Spleen (tissue), 11 donors: ENCODE data around the gene PANK1. TPM values are rescaled to one million over a fixed set of nuclear protein-coding genes. Genes with fewer than 3 reads are reported as not detected.

Experiments used
- DNase-seq: peaks from one replicate; pipeline ENCODE4 v3.0.0-alpha.2; 2020
- H3K27ac ChIP-seq, 8 donors: fragments of 200-600 bp; sonication (generic) in 7 of 8; 1 replicate in 4 of 8; 2 replicates in 4 of 8; pipeline versions ENCODE4 v1.5.0 to v1.8.0; 2016 to 2021; ENCODE audit warnings: inconsistent platforms in 4 of 8, mild to moderate bottlenecking in 4 of 8, moderate library complexity in 1 of 8
- H3K27me3 ChIP-seq, 7 donors: fragments of 200-600 bp; sonication (generic) in 6 of 7; replicated peaks in 1 of 7; 1 replicate in 4 of 7; 2 replicates in 3 of 7; pipeline versions ENCODE4 v1.5.0 to v1.8.0; 2016 to 2021; ENCODE audit warnings: inconsistent platforms in 3 of 7, mild to moderate bottlenecking in 1 of 7
- H3K36me3 ChIP-seq, 6 donors: fragments of 200-600 bp; sonication (generic) in 5 of 6; 1 replicate in 4 of 6; 2 replicates in 2 of 6; pipeline versions ENCODE4 v1.5.0 to v1.8.0; 2016 to 2021; ENCODE audit warnings: inconsistent platforms in 2 of 6
- H3K4me1 ChIP-seq, 6 donors: fragments of 200-600 bp; sonication (generic) in 5 of 6; 1 replicate in 3 of 6; 2 replicates in 3 of 6; pipeline versions ENCODE4 v1.5.0 to v1.8.0; 2016 to 2021; ENCODE audit warnings: inconsistent platforms in 3 of 6
- H3K4me3 ChIP-seq, 8 donors: fragments of 200-600 bp; sonication (generic) in 7 of 8; 1 replicate in 4 of 8; 2 replicates in 4 of 8; pipeline versions ENCODE4 v1.5.0 to v1.8.0; 2016 to 2021; ENCODE audit warnings: inconsistent platforms in 4 of 8, mild to moderate bottlenecking in 4 of 8, moderate library complexity in 2 of 8
- H3K9me3 ChIP-seq, 8 donors: fragments of 200-600 bp; sonication (generic) in 7 of 8; 1 replicate in 4 of 8; 2 replicates in 4 of 8; pipeline versions ENCODE4 v1.5.0 to v1.8.0; 2016 to 2021; ENCODE audit warnings: inconsistent platforms in 4 of 8
- CTCF ChIP-seq, 11 experiments: fragments of 200-600 bp in 7 of 11; fragments of 450-650 bp in 4 of 11; sonication (generic) in 4 of 11; IDR thresholded peaks in 8 of 11; conservative IDR thresholded peaks in 3 of 11; 1 replicate in 7 of 11; 2 replicates in 4 of 11; pipeline versions ENCODE4 v1.4.0 to v1.8.0; 2016 to 2021; ENCODE audit warnings: antibody characterized with exemption in 11 of 11, inconsistent platforms in 4 of 11, mild to moderate bottlenecking in 1 of 11
- POLR2A ChIP-seq, 3 donors: fragments of 450-650 bp; IDR thresholded peaks; one replicate each; pipeline ENCODE4 v1.5.1; 2017; ENCODE audit warnings: antibody characterized with exemption in 3 of 3, mild to moderate bottlenecking in 1 of 3
- POLR2AphosphoS5 ChIP-seq, 3 donors: sonication (generic); formaldehyde crosslinking; IDR thresholded peaks; one replicate each; pipeline ENCODE4 v1.5.1; 2017; ENCODE audit warnings: antibody characterized with exemption in 3 of 3
- WGBS, 5 donors: extraction: QIAGEN DNeasy Blood & Tissue Kit in 3 of 5; methylation state at CpG; one replicate each; pipeline versions ENCODE4 v1.1.5 to v1.1.7; 2013 to 2018; 5-methylcytosine and 5-hydroxymethylcytosine counted together
- intact Hi-C: fragments of 100-400 bp; cut with DNase I; formaldehyde crosslinking; loops from one replicate; pipeline ENCODE4 v1.15.0; 2023; ENCODE audit warnings: low total_unique reads
- polyA plus RNA-seq, 3 donors: library from polyadenylated mRNA; stranded (reverse); fragments of 200-250 nt; gene quantifications; one replicate each; pipeline ENCODE4 v1.2.1, GENCODE V29; 2013
- total RNA-seq, 7 donors: library from RNA; depleted of rRNA in 3 of 7; stranded (reverse); fragments of >200 nt in 3 of 7; fragmentation: NEBNext Ultra II Directional in 4 of 7; extraction: Animal tissue kit (Norgen Biotek cat#: 25700) in 4 of 7; gene quantifications; one replicate each; pipeline versions ENCODE4 v1.1.0 to v1.2.1, GENCODE V29; 2016 to 2021
- donor health status: healthy with polysubstance abuse.
- donor health status: DM: no; HTN: no; CAD: no; lungs with moderate emphysema.
- donor health status: DM: no; HTN: no; CAD: no.
- donor health status: Bipolar disorder and iron deficiency.
- donor health status: healthy.
- donor health status: DM: no; HTN: no; CAD: no.
- donor health status: DM: yes; HTN: yes; CAD: no.

The PANK1 gene
- total and polyA plus RNA-seq, 10 donors = 0.37 to 6.2 (median 1.6) TPM

- WGBS, 5 donors = 90 to 100% (median 92%) methylated on average over 1 of the region's 1 CpG
- no peak for DNase-seq
- Histone ChIP-seq H3K27me3 (no peaks in the 10 kb centered on the region), H3K36me3 (no peaks in the 10 kb centered on the region), H3K27ac (no peak overlapping the region), H3K9me3 (no peaks in the 10 kb centered on the region), H3K4me1 (peaks cover 0 to 10% (median 3%) of the 10 kb centered on the region in 6 donors), H3K4me3 (no peak overlapping the region)
- TF ChIP-seq POLR2A (IDR thresholded peaks at IDR 0.05) (no peak), POLR2AphosphoS5 (IDR thresholded peaks at IDR 0.05) (no peak), CTCF (IDR thresholded peaks at IDR 0.05 in 8 of 11, conservative IDR thresholded peaks at IDR 0.05 in 3 of 11) (no peak)
- intact Hi-C loops = no loop called here
Observed at GRCh38 chr10:89632824-89633223, 12.2 kb downstream of the PANK1 start.

GRCh38 chr10:89627830-89628229 is 17.2 kb downstream of the PANK1 start:
- intact Hi-C loops = no loop called here
- Histone ChIP-seq H3K27ac (no peak overlapping the region), H3K4me1 (peaks cover 0 to 12% (median 3%) of the 10 kb centered on the region in 6 donors), H3K4me3 (no peak overlapping the region), H3K27me3 (no peaks in the 10 kb centered on the region), H3K36me3 (no peaks in the 10 kb centered on the region), H3K9me3 (no peaks in the 10 kb centered on the region)
- WGBS, 5 donors = 2 to 49% (median 36%) methylated on average over 1 of the region's 1 CpG
- DNase-seq = no peak
- TF ChIP-seq CTCF (IDR thresholded peaks at IDR 0.05 in 8 of 11, conservative IDR thresholded peaks at IDR 0.05 in 3 of 11) (no peak), POLR2A (IDR thresholded peaks at IDR 0.05) (no peak), POLR2AphosphoS5 (IDR thresholded peaks at IDR 0.05) (no peak)

- peaks cover 0 to 18% (median 12%) of the 10 kb centered on the region in 8 donors for H3K9me3 ChIP-seq
- no peak overlapping the region for H3K27ac ChIP-seq
- no peak for TF ChIP-seq POLR2A (IDR thresholded peaks at IDR 0.05)
- TF ChIP-seq POLR2AphosphoS5 (IDR thresholded peaks at IDR 0.05) = no peak
- no peak for TF ChIP-seq CTCF (IDR thresholded peaks at IDR 0.05 in 8 of 11, conservative IDR thresholded peaks at IDR 0.05 in 3 of 11)
- 69 to 86% (median 84%) methylated on average over 4 of the region's 4 CpGs for WGBS, 5 donors
- no peak for DNase-seq
- H3K36me3 ChIP-seq = no peaks in the 10 kb centered on the region
- peaks cover 0 to 12% (median 3%) of the 10 kb centered on the region in 6 donors for H3K4me1 ChIP-seq
- H3K4me3 ChIP-seq = no peak overlapping the region
- no peaks in the 10 kb centered on the region for H3K27me3 ChIP-seq
- intact Hi-C loops = no loop called here
Observed at GRCh38 chr10:89625041-89625765, 19.8 kb downstream of the PANK1 start.

- DNase-seq = no peak
- Histone ChIP-seq H3K27me3 (no peaks in the 10 kb centered on the region), H3K4me1 (peaks cover 0 to 7% (median under 1%) of the 10 kb centered on the region in 6 donors), H3K4me3 (no peak overlapping the region), H3K9me3 (peaks cover 0 to 30% (median 23%) of the 10 kb centered on the region in 8 donors), H3K36me3 (no peaks in the 10 kb centered on the region), H3K27ac (no peak overlapping the region)
- TF ChIP-seq POLR2A (IDR thresholded peaks at IDR 0.05) = no peak
- TF ChIP-seq CTCF (IDR thresholded peaks at IDR 0.05 in 8 of 11, conservative IDR thresholded peaks at IDR 0.05 in 3 of 11) = no peak
- no peak for TF ChIP-seq POLR2AphosphoS5 (IDR thresholded peaks at IDR 0.05)
- intact Hi-C loops = no loop called here
- 86 to 95% (median 93%) methylated on average over 4 of the region's 4 CpGs for WGBS, 5 donors
Observed at GRCh38 chr10:89624020-89624419, 21.0 kb downstream of the PANK1 start.
